HTR-8/SVneo (cell line): ENCODE results near the gene KLHL24.
A peak's percentile ranks its signal among the peaks of the same experiment; 100 is the strongest.
"Not testable (repeated sequence)": the region's sequence is repeated elsewhere in the genome, so short reads cannot be mapped to it uniquely, and the experiment has no call there.

Experiments used
- DNase-seq: peaks from one replicate; pipeline ENCODE4 v3.0.0; 2011; ENCODE audit warnings: low spot score, mixed read lengths; ENCODE audit not compliant: insufficient read length
- FAIRE-seq: peaks from 2 replicates; lab custom pipeline; 2011; peaks lifted over from hg19 to GRCh38; lab: Jason Lieb, UNC

Gene KLHL24

DNA sequence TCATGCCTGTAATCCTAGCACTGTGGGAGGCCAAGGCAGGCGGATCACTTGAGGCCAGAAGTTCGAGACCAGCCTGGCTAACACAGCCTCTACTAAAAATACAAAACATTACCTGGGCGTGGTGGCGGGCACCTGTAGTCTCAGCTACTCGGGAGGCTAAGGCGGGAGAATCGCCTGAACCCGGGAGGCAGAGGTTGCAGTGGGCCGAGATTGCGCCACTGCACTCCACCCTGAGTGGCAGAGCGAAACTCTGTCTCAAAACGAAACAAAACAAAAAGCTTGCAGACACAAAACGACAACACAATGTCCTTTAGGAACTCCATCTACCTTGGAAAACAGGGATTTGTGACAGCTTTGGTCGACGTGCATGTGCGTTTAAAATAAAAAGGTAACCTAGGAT is 716 bp upstream of the KLHL24 start:
- DNase-seq (no peak), FAIRE-seq (no peak)

DNA sequence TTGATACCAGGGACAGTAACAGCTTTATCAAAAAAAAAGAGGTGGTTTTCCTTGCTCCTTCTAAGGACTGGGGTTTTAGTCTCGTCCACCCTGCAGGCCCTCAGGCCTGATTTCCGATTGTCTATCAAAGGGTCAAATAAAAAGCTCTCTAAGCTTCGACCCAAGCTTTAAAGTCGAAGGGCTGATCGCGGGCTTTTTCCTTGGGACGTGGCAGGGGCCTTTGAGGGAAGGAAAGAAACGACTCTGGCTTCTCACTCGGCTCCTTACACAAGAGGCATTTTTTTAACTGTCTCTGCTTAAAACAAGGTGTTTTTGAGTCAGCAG is 354 bp upstream of the KLHL24 start:
- FAIRE-seq (no peak), DNase-seq (no peak)

DNA sequence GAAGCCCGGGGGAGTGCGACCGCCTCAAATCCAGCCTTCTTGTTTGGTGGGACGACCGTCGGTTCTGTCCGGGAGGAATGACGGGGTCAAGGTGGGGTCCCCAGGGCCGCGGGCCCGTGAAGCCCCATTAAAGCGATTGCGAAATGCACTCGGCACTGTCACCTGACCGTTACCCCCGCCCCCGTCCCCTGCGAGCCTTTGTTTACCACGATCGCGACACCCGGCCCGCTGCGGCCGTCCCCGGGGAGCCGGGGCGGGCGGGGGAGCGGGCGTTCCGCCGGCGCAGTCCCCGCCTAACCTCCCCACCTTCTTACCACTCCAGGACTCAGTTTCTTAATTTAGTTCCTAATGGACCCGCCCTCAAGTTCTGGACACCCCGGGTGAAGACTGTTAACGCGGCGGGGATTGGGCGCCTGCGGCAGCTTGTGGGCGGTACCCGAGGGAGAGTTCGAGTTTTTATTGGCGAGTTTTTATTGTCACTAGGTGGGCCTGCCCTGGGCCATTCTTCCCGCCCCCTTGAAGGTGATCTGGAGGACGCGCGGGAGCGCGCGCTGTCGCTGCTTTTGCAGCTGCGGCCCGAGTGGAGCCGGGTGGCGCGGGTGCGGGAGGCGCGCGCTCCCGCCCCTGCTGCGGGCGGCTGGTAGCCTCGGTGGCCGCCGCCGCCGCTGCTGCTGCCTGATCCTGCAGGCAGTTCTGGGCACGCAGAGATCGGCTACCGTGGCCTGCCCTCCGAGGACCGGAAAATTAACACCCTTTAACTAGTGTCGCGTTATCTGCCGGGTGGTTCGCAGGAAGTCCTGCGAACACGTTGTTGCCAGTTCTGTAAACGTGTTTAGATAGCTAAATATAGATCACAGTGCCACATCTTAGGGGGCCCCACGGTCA is 1.0 kb downstream of the KLHL24 start:
- FAIRE-seq (peak; percentile 91), DNase-seq (peak; percentile 93)

DNA sequence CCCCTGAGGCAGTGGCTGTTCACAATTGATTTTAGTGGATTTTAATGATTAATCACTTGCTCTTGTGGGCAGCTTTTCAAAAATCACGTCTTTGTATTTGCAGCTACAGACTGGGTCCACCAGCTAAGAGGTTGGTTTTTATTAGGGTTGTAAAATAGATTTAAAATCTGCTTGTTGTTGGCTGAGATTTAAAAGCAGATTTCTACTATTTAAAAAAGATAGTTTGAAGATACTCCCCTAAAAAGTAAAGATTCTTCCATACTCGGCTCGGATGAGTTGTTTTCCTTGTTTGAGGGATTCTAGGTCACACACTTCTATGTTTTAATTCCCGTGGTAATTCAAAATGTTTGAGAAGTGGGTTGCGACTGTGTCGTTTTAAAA is 1.7 kb downstream of the KLHL24 start:
- FAIRE-seq: no peak
- no peak for DNase-seq

DNA sequence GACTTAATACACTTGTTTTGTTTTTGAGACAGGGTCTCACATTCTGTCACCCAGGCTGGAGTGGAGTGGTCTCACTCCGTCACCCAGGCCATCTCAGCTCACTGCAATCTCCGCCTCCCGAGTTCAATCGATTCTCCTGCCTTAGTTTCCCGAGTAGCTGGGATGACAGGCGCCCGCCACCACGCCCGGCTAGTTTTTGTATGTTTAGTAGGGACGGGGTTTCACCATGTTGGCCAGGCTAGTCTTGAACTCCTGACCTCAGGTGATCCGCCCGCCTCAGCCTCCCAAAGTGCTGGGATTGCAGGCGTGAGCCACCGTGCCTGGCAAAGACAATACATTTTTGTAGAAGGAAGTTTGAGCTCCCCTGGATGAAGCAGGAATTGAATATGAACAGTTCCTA is 2.2 kb downstream of the KLHL24 start:
- DNase-seq, FAIRE-seq: not testable (repeated sequence)

DNA sequence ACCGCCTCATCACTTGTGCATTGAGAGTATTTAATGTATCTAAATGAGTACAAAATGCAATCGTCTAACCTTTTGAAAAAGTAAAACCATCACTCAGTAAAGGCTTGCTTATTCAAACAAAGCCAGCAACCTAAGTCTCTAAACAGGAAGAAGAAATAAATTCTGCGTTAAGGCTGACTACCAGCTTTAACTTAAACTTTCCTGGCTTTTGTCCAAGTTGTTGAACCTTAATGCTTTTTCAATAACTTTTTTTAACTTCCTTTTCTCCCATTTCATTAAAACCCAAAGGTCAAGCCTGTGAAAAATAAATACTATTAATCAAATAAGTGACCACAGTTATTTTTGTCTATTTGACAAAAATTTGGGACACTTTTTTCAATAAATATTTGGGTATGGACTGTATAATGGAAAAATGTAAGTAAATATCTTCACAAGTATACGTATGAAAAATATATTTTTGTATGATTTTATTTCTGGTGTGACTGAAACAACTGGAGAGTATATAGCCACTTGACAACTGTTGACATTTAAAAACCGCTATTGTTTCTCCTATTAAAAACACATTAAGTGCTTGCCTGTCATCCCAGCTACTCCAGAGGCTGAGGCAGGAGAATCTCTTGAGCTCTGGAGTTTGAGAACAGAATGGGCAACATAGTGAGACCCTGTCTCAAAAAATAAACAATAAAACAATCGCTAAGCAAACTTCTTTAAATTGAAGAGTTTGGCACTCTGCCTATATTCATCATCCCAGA is 2.9 kb downstream of the KLHL24 start:
- FAIRE-seq: no peak

DNA sequence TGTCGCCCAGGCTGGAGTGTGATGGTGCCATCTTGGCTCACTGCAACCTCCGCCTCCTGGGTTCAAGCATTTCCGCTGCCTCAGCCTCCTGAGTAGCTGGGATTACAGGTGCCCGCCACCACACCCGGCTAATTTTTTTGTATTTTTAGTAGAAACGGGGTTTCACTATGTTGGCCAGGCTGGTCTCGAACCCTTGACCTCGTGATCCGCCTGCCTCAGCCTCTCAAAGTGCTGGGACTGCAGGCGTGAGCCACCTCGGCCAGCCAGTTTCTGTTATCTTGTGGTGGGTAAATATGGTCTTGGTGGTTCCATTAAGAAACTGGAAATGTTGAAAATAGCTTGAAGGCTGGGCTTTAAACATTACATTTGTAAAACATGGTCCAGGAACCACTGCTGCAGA is 5.2 kb downstream of the KLHL24 start:
- FAIRE-seq: not testable (repeated sequence)

More for the DNA sequence above, 2.9 kb downstream of the KLHL24 start:
- DNase-seq: no peak

DNA sequence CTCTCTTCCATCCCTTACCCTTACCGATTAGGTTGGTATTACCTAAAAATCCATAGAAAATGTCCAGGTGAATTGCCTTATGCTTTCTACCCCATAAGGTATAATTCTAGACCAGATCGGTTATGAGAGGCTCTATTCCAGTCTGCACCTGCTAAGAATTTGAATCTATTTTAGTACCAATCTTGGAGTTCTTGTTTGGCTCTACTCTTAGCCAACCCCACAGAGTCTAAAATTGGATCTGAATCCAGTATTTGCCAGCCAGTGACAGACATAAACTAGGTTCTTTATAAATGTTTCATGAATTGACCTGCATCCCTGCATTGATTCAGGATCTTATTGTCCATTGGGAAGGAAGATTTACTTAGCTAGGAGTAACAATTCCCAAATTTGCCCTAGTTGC is 6.5 kb downstream of the KLHL24 start:
- no peak for DNase-seq
- FAIRE-seq: no peak

More for the DNA sequence above, 5.2 kb downstream of the KLHL24 start:
- not testable (repeated sequence) for DNase-seq

DNA sequence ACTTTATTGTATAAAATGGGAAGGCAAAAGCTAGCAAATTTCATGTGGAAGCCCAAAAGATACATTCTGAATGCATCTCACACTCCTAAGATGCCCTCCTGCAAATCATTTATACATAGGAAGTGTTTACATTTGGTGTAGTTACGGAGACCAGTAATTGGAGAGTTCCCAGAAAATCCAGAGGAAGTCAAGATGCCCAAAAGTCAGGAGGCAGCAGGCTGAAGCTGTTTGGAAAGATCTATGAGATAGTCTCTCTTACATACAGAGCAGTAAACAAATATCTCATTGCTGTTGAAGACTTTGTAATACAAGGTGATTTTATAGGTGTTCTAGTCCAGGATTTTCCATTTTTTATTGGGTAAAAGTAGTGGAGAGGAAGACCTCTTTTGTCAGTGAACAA is 8.8 kb downstream of the KLHL24 start:
- FAIRE-seq: no peak
- no peak for DNase-seq

DNA sequence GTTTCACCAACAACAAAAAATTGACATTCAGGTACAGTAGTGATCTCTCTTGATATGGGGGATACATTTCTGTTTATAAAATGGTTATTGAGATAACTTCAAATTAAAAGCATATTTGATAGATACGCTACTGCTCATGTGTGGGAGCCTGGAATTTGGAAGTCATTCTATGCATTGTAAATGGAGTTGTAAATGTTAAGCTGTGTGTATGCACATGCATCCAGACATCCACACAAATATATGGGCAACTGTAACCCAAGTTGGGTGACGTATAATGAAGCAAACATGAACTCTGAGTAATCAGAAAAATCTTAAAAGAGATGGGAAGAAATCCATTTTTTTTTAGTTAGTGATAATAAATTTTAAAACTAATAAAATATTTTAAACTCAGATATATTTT is 9.8 kb downstream of the KLHL24 start:
- no peak for DNase-seq
- FAIRE-seq: no peak

DNA sequence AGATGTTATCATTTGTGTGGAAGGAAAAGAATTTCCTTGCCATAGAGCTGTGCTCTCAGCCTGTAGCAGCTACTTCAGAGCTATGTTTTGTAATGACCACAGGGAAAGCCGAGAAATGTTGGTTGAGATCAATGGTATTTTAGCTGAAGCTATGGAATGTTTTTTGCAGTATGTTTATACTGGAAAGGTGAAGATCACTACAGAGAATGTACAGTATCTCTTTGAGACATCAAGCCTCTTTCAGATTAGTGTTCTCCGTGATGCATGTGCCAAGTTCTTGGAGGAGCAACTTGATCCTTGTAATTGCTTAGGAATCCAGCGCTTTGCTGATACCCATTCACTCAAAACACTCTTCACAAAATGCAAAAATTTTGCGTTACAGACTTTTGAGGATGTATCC is 15.1 kb downstream of the KLHL24 start:
- FAIRE-seq: no peak
- no peak for DNase-seq

DNA sequence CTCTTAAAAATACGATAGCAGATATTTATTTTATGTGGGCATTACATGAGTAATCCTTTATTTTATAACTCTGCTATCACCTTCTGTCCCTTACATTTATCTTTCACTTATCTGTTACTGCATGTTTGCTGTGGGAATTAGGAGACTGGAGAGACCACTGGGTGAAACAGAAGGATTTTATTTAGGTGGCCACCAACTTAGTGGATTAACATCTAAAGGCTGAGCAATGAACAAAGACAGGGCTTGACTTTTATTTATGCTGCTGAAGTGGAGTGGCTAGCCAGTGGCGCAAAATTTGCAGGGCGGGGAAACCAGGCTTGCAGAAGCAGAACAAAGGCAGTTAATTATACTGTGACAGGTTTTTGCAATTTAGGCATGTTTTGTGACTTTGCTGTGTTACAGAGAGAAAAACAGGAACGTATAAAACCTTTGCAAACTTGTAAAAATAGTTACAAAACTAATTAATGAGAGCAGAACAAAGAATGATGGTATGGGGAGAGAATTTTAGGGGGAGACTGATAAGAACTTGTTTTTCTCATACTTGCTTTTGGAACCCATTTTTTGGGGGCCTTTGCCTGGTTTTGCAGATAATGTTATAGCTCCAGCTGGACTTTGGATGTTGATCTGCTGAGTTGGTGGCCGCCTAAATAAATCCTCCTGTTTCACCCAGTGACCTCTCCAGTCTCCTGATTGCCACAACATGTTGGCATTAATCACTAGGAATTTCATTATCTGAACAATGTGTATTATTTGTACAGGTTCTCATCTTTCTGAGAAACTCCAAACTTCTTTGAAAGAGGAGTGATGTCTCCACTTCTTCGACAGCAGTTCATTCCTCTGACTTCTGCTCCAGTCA is 18.0 kb downstream of the KLHL24 start:
- DNase-seq: no peak
- FAIRE-seq: no peak

DNA sequence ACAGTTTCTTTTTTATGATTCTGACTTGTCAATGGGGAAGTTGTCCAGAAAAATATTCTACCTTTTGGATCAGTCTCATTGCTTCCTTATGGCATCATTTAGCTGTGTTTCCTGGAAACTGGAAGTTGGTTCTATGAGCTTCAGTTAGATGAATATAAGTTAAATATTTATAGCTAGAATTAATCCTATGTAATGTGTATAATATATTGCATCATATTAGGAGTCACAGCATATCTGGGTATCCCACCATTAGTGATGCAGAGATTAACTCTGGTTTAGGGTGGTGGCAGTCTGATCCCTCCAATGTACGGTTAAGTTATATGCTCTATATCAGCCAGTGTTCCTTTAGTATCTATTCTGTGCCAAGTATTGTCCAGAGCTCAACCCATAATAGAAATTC is 19.3 kb downstream of the KLHL24 start:
- FAIRE-seq: no peak
- DNase-seq: no peak

DNA sequence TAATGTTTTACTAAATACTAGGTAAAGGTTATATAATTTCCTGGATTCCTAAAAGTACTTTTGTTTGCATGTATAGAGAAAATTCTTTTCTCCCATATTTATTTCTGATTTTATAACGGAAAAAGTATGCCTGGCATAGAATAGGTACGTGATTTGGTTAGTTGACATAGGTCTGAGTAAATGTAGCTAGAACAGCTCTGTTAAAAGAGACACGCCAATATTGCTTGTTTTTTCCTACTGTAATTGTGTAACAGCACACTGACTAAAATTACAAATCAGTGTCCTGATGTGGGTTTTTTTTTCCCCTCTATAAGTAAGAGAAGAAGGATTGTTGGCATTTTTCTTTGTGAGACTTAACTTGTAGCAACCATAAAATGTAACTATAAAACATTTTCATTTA is 26.7 kb downstream of the KLHL24 start:
- DNase-seq (no peak), FAIRE-seq (no peak)

DNA sequence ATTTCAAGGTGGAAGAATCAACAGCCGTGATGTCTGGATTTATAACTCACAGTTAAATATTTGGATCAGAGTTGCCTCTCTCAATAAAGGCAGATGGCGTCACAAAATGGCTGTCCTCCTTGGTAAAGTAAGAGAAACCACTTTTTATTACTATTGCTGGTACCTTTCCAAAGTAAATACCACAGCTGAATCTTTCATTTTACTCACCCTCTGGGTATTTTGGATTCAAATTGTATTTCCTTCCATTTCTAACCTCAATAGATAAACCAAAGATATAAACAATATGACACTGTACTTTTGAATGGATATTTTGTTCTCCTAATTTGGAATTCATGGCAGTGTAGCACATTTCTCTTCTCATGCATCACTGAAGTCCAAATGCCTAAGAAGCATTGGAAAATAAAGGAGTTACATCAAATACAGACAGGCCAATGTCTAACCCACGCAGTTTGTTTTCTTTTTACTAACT is 29.5 kb downstream of the KLHL24 start:
- FAIRE-seq (no peak), DNase-seq (peak; percentile 68)

DNA sequence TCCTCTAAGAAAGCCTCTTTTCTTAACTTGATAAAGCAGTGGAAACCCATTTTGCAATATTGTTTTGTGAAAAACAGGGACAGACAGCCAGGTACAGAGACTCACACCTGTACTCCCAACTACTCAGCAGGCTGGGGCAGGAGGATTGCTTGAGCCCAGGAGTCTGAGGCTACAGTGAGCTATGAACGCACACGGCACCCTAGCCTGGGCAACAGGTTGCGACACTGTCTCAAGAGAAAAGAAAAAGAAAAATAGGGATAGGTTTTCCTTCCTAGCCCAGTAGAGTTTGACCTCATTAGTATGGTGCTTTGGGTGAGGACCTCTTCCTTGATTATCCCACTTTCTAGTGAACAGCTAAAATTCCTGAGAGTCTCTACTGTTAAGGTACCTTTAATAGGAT is 44.6 kb downstream of the KLHL24 start:
- DNase-seq: no peak
- no peak for FAIRE-seq

DNA sequence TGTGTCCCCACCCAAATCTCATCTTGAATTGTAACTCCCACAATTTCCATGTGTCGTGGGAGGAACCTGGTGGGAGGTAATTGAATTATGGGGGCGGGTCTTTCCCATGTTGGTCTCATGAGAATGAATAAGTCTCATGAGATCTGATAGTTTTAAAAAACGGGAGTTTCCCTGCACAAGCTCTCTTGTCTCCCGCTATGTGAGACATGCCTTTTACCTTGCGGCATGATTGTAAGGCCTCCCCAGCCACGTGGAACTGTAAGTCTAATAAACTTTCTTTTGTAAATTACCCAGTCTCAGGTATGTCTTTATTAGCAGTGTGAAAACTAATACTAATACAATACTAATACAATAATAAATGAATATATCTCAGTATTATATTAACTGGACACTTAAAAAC is 52.3 kb downstream of the KLHL24 start:
- FAIRE-seq (no peak), DNase-seq (no peak)

DNA sequence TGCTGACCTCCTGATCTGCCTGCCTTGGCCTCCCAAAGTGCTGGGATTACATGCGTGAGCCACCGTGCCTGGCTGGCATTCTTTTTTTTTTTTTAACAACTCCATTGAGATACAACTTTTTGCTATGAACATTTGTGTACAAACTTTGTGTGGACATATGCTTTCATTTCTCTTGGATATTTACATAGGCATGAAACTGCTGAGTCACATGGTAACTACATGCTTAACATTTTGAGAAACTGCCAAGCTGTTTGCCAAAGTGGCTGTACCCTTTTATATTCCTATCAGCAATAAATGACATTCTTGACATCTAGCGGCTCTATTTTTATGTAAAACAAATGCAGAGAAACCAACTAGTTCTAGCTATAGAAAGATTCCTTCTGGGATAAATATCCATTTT is 53.5 kb downstream of the KLHL24 start:
- FAIRE-seq: no peak
- no peak for DNase-seq

DNA sequence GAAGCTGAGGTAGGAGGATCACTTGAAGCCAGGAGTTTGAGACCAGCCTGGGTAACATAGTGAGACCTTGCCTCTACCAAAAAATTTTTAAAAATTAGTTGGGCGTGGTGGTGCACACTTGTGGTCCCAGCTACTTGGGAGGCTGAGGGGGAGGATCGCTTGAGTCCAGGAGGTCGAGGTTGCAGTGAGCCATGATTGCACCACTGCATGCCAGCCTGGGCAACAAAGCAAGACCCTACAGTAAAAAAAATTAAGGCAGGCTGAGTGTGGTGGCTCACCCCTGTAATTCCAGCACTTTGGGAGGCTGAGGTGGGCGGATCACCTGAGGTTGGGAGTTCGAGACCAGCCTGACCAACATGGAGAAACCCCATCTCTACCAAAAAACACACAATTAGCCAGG is 54.2 kb downstream of the KLHL24 start:
- not testable (repeated sequence) for FAIRE-seq

DNA sequence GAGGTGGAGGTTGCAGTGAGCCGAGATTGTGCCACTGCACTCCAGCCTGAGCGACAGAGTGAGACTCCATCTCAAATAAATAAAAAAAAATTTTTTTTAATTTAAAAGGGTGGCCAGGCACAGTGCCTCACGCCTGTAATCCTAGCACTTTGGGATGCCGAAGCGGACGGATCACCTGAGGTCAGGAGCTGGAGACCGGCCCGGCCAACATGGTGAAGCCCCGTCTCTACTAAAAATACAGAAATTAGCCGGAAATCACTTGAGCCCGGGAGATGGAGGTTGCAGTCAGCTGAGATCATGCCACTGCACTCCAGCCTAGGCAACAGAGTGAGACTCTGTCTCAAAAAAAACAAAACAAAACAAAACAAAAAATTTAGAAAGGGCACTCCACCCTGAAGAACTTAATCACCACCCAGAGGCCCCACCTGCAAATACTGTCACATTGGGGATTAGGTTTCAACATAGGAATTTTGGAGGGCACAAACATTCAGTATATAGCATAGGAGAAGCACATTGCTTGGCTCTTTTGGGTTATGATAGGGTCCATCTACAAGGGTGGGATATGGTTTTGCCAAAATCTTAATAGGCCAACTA is 55.1 kb downstream of the KLHL24 start:
- DNase-seq: no peak
- FAIRE-seq: no peak

More for the DNA sequence above, 54.2 kb downstream of the KLHL24 start:
- DNase-seq: not testable (repeated sequence)
